Measurements from ENCODE around the gene UCK1. TPM values are rescaled to one million over a fixed set of nuclear protein-coding genes. Genes with fewer than 3 reads are reported as not detected.
A peak's percentile ranks its signal among the peaks of the same experiment; 100 is the strongest.

Gene UCK1
- total and polyA plus RNA-seq, 2 of the 8 experiments (the other 6 are each of a cell fraction or from before 2014, with no cell fraction given), result 35.1 to 42.0 TPM

DNA sequence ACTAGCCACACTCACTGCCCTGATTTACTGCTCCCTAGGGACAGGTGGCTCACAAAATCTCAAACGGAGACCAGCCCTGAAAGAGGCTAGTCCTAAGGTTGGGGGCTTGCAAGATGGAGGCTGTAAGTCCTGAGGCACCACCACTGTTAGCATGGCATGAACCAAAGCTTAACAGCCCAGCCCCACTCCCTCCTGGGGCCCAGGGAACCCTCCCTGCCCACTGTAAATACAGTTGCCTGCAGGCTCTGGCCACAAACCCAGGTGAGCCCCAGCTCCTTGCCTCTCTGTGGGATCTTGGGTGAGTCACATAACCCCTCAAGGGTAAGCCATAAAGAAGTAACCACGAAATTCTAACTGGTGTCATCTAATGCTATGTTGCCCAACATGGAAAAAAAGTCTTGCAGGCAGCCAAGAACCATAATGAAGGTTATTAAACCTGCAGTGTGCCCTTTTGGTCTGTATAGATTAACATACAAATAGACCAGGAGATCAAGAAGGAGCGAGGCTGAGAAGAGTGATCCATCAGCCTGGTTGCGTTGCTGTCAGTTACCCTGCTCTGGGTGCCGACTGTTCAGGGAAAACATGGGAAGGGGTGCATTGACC lies 30.0 kb downstream of the UCK1 start:
- ChIA-PET POLR2A (ENCODE audit: partially characterized antibody) (interaction anchor here (0.8 to 1.8 kb wide), 12 partner anchors 9 to 122 kb away, joined by 3 to 7 read pairs (median 4); no protein-coding TSS in a partner anchor), CTCF (ENCODE audit: partially characterized antibody) (interaction anchor here (1.0 to 1.9 kb wide), 2 partner anchors 13 to 22 kb away, joined by 3 to 6 read pairs; no protein-coding TSS in a partner anchor)
- Histone ChIP-seq H3K36me3 (ENCODE audit: control insufficient read depth in 2 of 4, insufficient read depth in 4 of 4, low read length in 3 of 4) (peaks cover 22 to 31% (median 28%) of the 10 kb centered on the region in 4 experiments), H3K9ac (replicated peaks in 1 of 4; ENCODE audit: extremely low read depth in 1 of 4, low read depth in 3 of 4, low read length in 3 of 4) (no peak overlapping the region), H2BK120ac (replicated peaks; ENCODE audit: low read depth, low read length) (no peak overlapping the region), H3K4ac (replicated peaks; ENCODE audit: insufficient read length, low read depth, low read length) (no peak overlapping the region), H3K79me1 (ENCODE audit: low read depth, low read length) (peaks cover 4% of the 10 kb centered on the region; the same call in 1 of the 2 replicates), H3K9me3 (ENCODE audit: insufficient read depth in 2 of 2, low read depth in 1 of 2, low read length in 1 of 2) (no peaks in the 10 kb centered on the region), H2BK12ac (ENCODE audit: low read depth, low read length) (no peak overlapping the region), H2AFZ (ENCODE audit: low read length) (no peak overlapping the region), H3K18ac (ENCODE audit: extremely low read depth, low read length) (no peak overlapping the region), H3K23ac (ENCODE audit: insufficient read length) (no peak overlapping the region), H3K27me3 (replicated peaks in 1 of 4; ENCODE audit: control insufficient read depth in 3 of 4, extremely low read depth in 1 of 4, insufficient read depth in 3 of 4, low read length in 3 of 4) (peaks cover 0 to 8% (median 0%) of the 10 kb centered on the region in 4 experiments; a peak in 2 of 7 replicates), H4K91ac (replicated peaks; ENCODE audit: insufficient read length, low read length) (no peak overlapping the region), H3K14ac (ENCODE audit: insufficient read length) (no peak overlapping the region), H2AK5ac (ENCODE audit: low read depth, low read length) (no peak overlapping the region), H2BK15ac (ENCODE audit: low read length) (no peak overlapping the region), H2BK5ac (ENCODE audit: low read depth, low read length) (no peak overlapping the region), H3K4me3 (ENCODE audit: extremely low read depth in 1 of 4, insufficient read depth in 2 of 4, low read depth in 3 of 4, low read length in 4 of 4) (no peak overlapping the region), H3K4me1 (replicated peaks in 1 of 4; ENCODE audit: control insufficient read depth in 3 of 4, insufficient read depth in 4 of 4, low read length in 3 of 4) (peaks cover 0 to 9% (median 5%) of the 10 kb centered on the region in 4 experiments; a peak in 4 of 7 replicates), H3K56ac (replicated peaks; ENCODE audit: insufficient read length, low read depth, low read length) (no peak overlapping the region), H4K8ac (ENCODE audit: extremely low read depth, insufficient read depth, low read length) (no peak overlapping the region), H3K23me2 (ENCODE audit: low read depth, low read length) (peaks cover 5% of the 10 kb centered on the region), H2BK20ac (ENCODE audit: low read length) (no peak overlapping the region), H3K27ac (ENCODE audit: low read depth, low read length) (no peak overlapping the region), H3K4me2 (ENCODE audit: insufficient read depth in 1 of 2, low read depth in 2 of 2, low read length in 2 of 2) (no peak overlapping the region), H4K20me1 (replicated peaks in 1 of 2; ENCODE audit: control insufficient read depth in 1 of 2, insufficient read depth in 2 of 2, low read length in 2 of 2) (peaks cover 12 to 14% of the 10 kb centered on the region in 2 experiments), H4K5ac (ENCODE audit: insufficient read length, low read depth, low read length) (no peak overlapping the region), H3K79me2 (ENCODE audit: control insufficient read depth in 1 of 2, insufficient read depth in 2 of 2, low read length in 2 of 2) (no peaks in the 10 kb centered on the region; a peak in 1 of 4 replicates)
- FAIRE-seq (no peak), DNase-seq (ENCODE audit: low read depth in 1 of 2, low spot score in 2 of 2) (no peak)
- 87% methylated on average over 5 of the region's 5 CpGs; no CpG with 5 or more reads in 1 of the 2 experiments for WGBS, 2 experiments (ENCODE audit: extremely low coverage in 1 of 2, insufficient coverage in 1 of 2, insufficient read length in 1 of 2, insufficient replicate concordance in 2 of 2, low coverage in 1 of 2, low lambda C conversion rate in 2 of 2, missing lambda C conversion rate in 1 of 2)
- TF ChIP-seq ZNF274 (IDR thresholded peaks at IDR 0.05; ENCODE audit: borderline replicate concordance, extremely low read depth, low read length) (no peak), BCL11A (IDR thresholded peaks at IDR 0.05; ENCODE audit: low read depth in 2 of 2, low read length in 2 of 2) (no peak), GABPA (IDR thresholded peaks at IDR 0.05; ENCODE audit: borderline replicate concordance, insufficient read depth, low read length) (no peak), CHD1 (IDR thresholded peaks at IDR 0.05; ENCODE audit: low read depth, low read length) (no peak), PHF8 (conservative IDR thresholded peaks at IDR 0.05; ENCODE audit: low read depth, low read length) (no peak), SP4 (IDR thresholded peaks at IDR 0.05; ENCODE audit: low read length) (0 out of 2 replicates have a peak, but pooled peaks have one; percentile 28), TCF12 (IDR thresholded peaks at IDR 0.05; ENCODE audit: low read depth, low read length) (no peak), KDM5A (IDR thresholded peaks at IDR 0.05; ENCODE audit: low read length) (no peak), POLR2A (IDR thresholded peaks at IDR 0.05; ENCODE audit: control extremely low read depth in 1 of 2, low read depth in 2 of 2, low read length in 2 of 2) (no peak; a peak in 1 of 3 replicates), JUND (IDR thresholded peaks at IDR 0.05; ENCODE audit: low read length) (no peak), RNF2 (IDR thresholded peaks at IDR 0.05; ENCODE audit: borderline replicate concordance, low read depth, low read length, missing control alignments, poor library complexity, severe bottlenecking) (no peak), MAFK (IDR thresholded peaks at IDR 0.05; ENCODE audit: low read depth, low read length) (no peak), POLR2AphosphoS5 (IDR thresholded peaks at IDR 0.05; ENCODE audit: low read depth, low read length) (peak; percentile 73; the same call in 1 of the 2 replicates), GTF2F1 (IDR thresholded peaks at IDR 0.05; ENCODE audit: borderline replicate concordance, low read depth, low read length) (no peak)

All from H1 (cell line).